ENCODE data around the gene BAIAP2.

- TF ChIP-seq, protein P1, sequence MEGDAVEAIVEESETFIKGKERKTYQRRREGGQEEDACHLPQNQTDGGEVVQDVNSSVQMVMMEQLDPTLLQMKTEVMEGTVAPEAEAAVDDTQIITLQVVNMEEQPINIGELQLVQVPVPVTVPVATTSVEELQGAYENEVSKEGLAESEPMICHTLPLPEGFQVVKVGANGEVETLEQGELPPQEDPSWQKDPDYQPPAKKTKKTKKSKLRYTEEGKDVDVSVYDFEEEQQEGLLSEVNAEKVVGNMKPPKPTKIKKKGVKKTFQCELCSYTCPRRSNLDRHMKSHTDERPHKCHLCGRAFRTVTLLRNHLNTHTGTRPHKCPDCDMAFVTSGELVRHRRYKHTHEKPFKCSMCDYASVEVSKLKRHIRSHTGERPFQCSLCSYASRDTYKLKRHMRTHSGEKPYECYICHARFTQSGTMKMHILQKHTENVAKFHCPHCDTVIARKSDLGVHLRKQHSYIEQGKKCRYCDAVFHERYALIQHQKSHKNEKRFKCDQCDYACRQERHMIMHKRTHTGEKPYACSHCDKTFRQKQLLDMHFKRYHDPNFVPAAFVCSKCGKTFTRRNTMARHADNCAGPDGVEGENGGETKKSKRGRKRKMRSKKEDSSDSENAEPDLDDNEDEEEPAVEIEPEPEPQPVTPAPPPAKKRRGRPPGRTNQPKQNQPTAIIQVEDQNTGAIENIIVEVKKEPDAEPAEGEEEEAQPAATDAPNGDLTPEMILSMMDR (IDR thresholded peaks at IDR 0.05): no peak
- no peak for TF ChIP-seq ZFX (IDR thresholded peaks at IDR 0.05; ENCODE audit: borderline replicate concordance)
Observed at GRCh38 chr17:81151278-81151677, 116.3 kb downstream of the BAIAP2 start.
